ENCODE results near the gene STAM2.

- no peak for TF ChIP-seq GATA2 (IDR thresholded peaks at IDR 0.05; ENCODE audit: low read depth, low read length)
- no peak for TF ChIP-seq GATA3 (IDR thresholded peaks at IDR 0.05; ENCODE audit: low read depth, low read length)
Observed at GRCh38 chr2:152166633-152167032, 8.9 kb downstream of the STAM2 start.
